ENCODE measurements around the gene INO80.
"Not testable (repeated sequence)": the region's sequence is repeated elsewhere in the genome, so short reads cannot be mapped to it uniquely, and the experiment has no call there.

INO80 gene

GRCh38 chr15:40995656-40996055, 120.4 kb downstream of the INO80 start:
- no peak for DNase-seq

GRCh38 chr15:40992825-40993224, 123.3 kb downstream of the INO80 start:
- no peak for DNase-seq

DNA sequence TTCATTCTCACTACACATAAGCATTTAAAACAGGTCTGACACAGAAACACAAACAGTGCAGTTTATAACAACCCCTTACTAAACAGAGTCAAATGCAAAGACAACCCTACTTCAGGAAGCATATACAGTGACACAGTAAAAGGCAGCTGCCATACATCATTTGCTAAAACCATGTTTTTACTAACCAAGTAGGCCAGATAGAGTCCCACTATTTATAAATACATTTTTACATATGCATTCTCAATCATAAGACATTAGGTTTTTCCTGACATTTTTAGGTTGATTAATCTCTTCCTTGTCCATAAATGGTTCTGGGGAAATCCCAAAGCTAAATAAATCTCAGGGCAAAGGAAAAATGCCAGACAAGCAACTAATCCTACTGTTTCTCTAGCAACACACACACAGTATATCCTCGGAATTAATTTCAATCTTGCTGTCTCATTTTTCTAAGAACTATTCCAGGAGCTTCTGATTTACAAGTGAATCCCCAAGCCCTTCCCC, 123.8 kb downstream of the INO80 start:
- no peak for DNase-seq

DNA sequence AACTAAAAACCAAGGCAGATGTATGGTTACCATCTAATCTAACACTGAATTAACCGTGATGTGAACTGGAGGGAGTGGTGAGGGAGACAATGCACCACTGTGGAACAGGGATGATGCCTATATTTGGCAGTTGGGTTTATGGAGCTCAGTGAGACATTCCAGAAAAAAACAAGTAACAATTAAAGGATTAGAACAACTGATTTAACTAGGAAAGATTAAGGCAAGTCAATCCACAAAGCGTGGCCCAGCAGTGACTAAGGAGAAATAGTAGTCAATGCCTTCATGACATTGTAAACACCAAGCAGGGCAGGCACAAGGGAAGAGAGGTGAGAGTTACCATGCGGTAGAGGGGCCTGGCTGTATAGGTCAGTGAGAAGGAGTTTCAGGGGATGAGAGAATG, 124.7 kb downstream of the INO80 start:
- DNase-seq: no peak

DNA sequence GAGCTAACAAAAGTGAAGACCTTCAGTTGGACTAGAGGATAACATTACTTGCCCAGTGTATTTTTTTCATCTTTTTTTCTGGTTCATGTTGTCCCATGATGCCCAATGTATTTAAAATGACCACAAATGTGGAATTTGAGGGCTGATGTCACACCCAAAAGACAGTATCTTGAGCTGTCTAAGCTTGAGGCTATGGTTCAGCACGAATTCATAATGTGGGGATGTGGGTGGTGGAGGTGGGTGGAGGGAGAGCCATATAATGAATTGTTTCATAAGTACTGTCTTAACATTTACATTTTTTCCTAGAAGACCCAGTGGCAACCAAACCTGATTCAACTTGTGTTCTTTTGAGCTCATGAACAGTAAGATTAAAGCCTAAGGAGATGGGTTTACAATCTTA, 125.3 kb downstream of the INO80 start:
- no peak for DNase-seq

GRCh38 chr15:40990080-40990479, 126.0 kb downstream of the INO80 start:
- DNase-seq: no peak

DNA sequence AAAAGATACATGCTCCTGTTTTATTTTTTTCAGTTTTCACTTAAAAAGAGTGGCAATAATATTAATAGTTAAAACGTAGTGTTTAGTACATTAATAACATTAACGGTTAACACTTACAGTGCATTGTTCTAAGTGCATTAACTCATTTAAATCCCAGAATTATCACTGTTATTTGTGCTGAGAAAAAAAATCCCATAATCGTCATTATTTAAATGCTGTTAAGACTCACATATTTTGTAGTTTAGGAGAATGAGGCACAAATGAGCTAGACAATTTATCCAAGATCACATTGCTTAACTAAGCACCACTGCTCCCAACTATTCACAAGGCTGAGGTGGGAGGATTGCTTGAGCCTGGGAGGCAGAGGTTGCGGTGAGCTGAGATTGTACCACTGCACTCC, 127.9 kb downstream of the INO80 start:
- DNase-seq: no peak

GRCh38 chr15:40986820-40987219, 129.3 kb downstream of the INO80 start:
- DNase-seq: no peak

DNA sequence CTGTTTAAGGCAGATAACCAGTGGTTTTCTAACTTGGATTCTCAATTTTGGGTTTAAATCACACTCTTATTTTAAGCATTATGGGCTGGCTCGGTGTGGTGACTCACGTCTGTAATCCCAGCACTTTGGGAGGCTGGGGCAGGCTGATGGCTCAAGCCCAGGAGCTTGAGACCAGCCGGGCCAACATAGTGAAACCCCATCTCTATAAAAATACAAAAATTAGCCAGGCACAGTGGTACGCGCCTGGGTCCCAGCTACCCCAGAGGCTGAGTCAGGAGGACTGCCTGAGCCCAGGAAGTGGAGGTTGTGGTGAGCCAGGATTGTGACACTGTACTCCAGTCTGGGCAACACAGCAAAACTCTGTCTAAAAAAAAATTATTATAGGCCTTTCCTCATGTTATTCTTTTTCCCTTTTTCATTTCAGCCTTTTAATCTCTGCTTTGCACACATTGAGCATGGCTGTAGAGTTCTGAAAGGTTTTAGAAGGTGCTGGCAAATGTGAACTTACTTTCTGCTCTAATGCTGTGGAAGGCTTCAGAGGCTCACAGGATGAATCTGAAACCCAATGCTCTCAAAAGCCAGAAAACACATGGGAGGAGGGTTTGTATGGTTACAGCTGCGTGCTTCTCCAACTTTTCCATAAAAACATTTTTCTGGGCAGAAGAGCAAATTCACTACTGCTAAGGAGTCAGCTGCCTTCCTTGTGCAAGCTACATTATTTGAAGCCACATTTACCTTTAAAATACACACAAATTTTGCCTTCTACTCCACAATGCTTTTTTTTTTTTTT, 130.3 kb downstream of the INO80 start:
- DNase-seq: no peak

DNA sequence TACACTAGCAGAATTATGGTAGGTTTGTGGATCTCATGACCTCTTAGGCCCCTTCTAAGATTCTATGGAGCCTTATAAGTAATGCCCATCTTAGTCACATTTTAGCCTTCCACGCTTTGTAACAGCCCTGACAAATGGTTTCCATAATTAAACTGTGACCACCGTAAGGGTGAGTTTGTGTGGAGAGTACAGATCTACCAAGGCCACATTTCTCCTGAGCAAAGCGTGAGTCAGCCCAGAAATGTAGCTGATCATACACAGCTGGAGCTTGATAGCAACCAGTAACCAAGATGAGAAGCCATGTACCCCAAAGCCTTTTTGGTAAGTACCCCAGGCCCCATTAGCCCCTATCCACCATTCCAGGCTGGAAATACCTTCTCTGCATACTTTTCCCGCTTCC, 131.1 kb downstream of the INO80 start:
- DNase-seq: no peak

DNA sequence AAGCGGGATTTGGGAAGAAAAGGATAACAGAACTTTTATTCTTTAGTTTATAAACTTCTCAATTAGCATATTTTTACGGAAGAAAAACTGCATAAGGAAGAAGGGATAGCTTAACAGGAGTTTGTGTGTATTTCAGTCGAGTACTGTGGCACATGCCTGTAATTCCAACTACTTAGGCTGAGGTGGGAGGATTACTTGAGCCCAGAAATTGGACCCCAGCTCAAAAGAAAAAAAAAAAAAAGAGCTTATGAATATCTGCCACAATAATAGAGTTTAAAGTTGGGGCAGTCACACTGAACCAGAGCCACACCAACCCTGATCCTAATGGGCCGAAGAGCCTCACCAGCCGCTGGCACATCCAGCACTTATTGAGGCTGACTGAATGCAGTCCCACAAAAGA, 131.7 kb downstream of the INO80 start:
- no peak for DNase-seq

DNA sequence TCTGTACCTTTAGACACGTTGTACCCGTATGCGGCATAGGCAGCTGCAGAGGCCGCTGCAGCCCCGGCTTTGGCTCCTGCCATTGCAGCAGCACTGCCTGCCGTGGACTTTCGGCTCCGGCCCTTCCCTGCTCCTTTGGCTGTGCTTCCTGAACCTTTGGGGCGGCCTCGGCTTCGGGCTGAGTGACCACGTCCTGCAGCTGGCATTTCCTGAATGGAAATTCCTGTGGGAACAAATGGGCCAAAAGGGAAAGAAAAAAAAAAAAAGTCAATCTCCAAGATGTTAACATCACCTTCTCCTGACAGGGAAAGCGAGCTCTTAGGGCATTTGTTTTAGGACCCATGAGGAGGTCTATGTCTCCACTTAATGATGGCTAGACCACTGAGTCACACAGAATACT, 133.2 kb downstream of the INO80 start:
- no peak for DNase-seq

- DNase-seq: no peak
Measured at GRCh38 chr15:40981186-40981585, 134.9 kb downstream of the INO80 start.

DNA sequence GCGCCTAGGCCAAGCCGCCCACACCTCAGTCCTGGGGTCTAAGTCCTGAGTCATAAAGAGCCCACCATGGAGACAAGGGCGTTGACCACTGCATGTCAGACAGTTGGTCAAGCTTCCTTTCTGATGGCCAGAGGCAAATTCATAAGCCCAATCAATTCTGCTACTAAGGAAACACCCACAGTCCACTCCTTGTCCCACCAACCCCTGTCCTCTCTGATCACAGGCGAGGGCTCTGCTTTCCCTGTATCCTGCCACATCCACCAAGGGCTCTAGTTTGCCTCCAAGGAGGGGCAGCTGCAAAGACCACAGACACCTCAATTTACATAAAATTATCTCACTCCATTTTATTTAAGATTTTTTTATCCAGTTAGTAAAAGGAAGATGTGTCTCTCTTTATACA, 137.5 kb downstream of the INO80 start:
- DNase-seq: no peak

GRCh38 chr15:40978141-40978540, 137.9 kb downstream of the INO80 start:
- DNase-seq: no peak

GRCh38 chr15:40976819-40977218, 139.3 kb downstream of the INO80 start:
- DNase-seq: no peak

GRCh38 chr15:40974879-40975278, 141.2 kb downstream of the INO80 start:
- DNase-seq: no peak

GRCh38 chr15:40969363-40969762, 146.7 kb downstream of the INO80 start:
- no peak for DNase-seq

DNA sequence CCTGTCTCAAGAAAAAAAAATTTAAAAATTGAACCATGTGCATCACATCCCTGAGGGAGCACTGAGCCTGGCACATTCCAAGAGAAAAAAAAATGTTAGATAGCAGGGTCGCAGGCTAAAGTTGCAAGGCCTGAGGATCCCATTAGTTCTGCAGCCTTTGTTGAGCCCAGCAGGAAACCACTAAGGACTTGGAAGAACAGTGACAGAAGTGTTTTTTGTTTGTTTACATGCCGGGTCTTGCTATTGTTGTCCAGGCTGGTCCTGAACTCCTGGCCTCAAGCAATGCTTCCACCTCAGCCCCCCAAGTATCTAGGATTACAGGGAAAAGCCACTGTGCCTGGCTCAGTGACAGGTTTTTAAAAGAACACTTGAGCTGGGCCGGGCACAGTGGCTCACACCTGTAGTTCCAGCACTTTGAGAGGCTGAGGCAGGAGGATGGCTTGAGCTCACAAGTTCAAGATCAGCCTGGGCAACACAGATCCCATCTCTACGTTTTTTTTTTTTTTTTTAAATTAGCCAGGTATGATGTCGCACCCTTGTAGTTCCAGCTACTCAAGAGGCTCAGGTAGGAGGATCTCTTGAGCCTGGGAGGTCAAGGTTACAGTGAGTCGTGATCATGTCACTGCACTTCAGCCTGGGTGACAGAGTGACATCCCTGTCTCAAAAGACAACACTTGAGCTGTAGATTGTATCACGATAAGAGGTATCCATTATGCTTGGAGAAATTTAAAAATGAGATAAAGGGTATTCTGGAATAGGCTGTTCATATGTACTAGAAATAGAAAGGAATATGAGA, 147.6 kb downstream of the INO80 start:
- DNase-seq: no peak

GRCh38 chr15:40964634-40965033, 151.4 kb downstream of the INO80 start:
- no peak for DNase-seq

DNA sequence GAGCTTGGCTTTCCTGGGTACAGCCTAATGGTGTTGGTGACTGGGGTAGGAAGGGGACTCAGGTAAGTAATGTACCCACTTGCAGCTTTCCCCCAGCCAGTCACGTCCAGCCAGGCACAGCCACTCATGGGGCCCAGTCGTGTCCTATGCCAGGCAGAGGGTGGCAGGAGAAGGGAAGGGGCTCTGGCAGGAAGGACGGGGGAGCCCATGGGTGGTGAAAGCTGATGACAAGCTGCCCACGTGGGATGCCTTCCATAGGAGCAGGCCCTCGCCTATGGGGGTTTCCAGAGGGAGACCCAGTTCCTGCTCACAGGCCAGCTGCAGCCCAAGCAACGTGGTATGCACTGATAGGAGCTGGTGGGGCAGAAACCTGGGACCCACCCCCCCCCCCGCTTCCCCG, 152.1 kb downstream of the INO80 start:
- DNase-seq: no peak

DNA sequence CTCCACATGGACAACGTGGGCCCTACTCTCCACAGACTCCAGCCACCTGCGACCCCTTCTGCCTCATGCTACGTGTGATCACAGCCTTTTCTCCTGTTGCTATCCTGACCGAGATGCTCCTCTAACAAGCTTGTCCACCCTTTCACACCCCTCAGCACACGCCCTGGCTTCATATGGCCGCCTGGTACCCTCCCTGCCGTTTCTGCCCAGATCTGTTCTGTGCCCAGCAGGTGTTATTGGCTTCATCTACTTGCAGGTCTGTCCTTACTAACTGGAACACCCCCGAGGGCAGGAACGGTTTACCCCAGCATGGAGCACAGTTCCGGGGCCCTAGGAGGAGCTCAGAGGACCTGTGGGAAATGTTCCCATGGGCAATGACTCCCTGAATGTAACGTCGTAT, 152.9 kb downstream of the INO80 start:
- no peak for DNase-seq

GRCh38 chr15:40962317-40962716, 153.8 kb downstream of the INO80 start:
- DNase-seq: not testable (repeated sequence)

- DNase-seq: not testable (repeated sequence)
Measured at GRCh38 chr15:40961740-40962139, 154.3 kb downstream of the INO80 start.

Measured in NCI-H1105 (cell line).